C4-2B (cell line): ENCODE measurements around the gene MAPKAPK2.

Experiments
- H3K27ac ChIP-seq: fragments of 450-650 bp; 2 replicates; pipeline ENCODE4 v1.5.1; 2017
- CTCF ChIP-seq: fragments of 450-650 bp; conservative IDR thresholded peaks from 2 replicates; pipeline ENCODE4 v1.5.1; 2017; ENCODE audit warnings: mild to moderate bottlenecking
- ZFX ChIP-seq: fragments of 450-650 bp; IDR thresholded peaks from 2 replicates; pipeline ENCODE4 v1.6.1; 2017

Gene MAPKAPK2

GRCh38 chr1:206706298-206706791 lies 21.6 kb downstream of the MAPKAPK2 start:
- no peak overlapping the region for H3K27ac ChIP-seq
- no peak for TF ChIP-seq ZFX
- TF ChIP-seq CTCF, result no peak

DNA sequence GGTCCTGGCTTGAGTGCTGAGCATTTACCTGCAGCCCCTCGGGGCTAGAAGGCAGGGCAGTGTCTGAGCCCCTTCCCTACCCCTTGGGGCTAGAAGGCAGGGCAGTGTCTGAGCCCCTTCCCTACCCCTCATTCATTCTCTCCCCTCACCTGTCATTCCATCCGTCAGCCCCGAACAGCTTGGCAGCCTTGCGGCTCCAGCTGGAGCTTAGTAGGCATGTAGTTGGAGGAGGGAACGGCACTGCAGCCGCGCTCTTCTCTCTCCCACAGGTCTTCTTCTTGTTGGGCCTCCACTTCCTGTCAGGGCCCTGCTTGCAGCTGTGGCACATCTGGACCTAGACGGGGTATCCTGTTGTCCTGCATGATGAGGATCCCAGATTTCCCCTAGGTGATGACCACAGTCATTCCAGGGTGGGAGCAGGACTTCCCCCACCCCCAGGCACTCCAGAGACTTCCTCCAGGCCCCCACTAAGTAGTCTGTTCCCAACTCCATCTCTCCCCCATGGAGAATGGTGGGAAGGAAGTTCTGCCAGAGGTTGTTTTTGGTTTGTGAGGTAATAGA lies 22.2 kb downstream of the MAPKAPK2 start:
- TF ChIP-seq CTCF, result no peak
- H3K27ac ChIP-seq, result no peak overlapping the region

DNA sequence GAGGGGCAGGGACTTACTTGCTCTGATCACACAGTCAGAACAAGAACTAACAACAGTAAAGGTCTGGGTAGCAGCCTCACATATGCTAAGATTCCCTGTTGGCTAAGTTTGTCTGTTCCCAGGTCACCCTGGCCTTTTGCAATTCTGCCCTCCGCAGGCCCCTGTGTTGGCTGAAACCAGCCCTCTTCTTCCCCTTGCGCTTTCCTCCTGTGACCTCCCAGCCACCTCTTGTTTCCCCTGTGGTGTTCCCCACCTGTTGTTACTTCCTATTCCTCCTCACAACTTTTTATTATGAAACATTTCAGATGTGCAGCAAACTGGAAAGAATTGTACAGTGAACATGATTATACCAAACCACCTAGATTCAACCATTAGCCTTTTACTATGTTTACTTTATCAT lies 23.4 kb downstream of the MAPKAPK2 start:
- H3K27ac ChIP-seq, result no peak overlapping the region
- TF ChIP-seq ZFX (no peak), CTCF (no peak)

GRCh38 chr1:206708882-206709281 lies 24.2 kb downstream of the MAPKAPK2 start:
- H3K27ac ChIP-seq, result no peak overlapping the region
- TF ChIP-seq CTCF, result no peak
- no peak for TF ChIP-seq ZFX

DNA sequence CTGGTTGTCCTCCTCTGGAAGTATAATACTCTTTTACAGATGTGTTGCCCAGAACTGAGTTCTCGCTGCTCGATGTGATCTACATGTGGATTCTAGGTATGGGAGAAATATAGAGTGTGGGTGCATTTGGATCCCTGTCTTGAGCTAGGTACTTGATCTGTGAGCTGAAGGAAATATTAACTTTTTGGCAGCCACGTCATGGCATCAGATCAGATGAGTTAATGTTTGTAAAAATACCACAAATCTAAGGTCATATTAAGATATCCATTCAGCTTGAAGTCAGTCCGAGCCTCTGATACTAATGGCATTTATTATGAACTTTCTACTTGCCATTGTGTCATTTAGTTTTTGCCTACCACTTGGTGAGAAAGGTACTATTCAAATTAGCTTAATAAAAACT lies 24.6 kb downstream of the MAPKAPK2 start:
- no peak overlapping the region for H3K27ac ChIP-seq
- no peak for TF ChIP-seq CTCF
- no peak for TF ChIP-seq ZFX

DNA sequence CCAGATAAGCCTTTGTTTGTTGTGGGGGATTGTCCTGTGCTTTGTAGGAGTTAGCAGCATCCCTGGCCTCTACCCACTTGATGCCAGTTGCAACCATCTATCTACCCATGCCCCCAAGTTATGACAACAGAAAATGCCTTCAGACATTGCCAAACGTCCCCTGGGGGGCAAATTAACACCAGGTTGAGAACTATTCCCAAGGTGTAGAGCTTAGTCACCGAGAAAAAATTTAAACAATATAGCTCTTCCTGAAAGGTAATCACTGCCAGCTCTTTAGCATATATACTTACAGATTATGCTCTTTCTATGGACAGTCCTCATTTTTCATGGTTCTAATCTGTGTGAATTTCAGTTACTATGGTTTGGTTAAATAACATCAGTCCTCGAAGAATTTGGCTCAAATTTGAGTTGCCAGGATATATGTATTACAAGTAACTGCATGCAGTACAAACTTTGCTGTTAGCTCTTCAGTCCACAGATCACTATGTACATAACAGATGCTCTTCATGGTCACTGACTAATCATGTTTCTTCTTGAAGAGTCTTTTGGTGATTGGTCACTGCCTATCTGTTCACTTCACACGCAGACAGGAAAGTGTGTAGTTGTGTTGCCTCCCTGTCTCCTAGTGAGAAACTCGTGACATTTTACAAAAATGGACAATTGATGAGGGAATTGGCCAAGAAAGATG lies 25.2 kb downstream of the MAPKAPK2 start:
- H3K27ac ChIP-seq, result no peak overlapping the region
- TF ChIP-seq CTCF, result no peak
- no peak for TF ChIP-seq ZFX

- TF ChIP-seq CTCF, result no peak
- H3K27ac ChIP-seq, result no peak overlapping the region
These were observed 25.7 kb downstream of the MAPKAPK2 start for GRCh38 chr1:206710460-206710823.
